ENCODE measurements around the gene AHCTF1.

DNA sequence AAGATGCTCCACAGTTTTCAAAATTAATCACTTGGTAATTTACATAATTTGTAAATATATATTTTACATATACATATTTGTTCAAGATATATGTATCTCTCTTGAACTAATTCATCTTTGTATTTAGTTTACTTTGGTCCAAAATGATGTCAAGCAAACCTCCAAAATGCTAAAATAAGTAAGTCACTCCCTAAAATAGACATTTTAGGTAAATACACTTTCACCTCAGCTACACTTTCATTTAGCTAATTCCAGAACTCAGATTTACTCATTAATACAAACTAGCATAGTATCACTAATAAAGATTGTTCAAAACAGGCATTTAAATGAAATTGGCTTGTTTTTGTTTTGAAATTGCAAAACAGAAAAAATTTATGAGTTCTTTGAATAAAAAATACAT is 40.6 kb downstream of the AHCTF1 start:
- TF ChIP-seq EZH2phosphoT487 (conservative IDR thresholded peaks at IDR 0.05; ENCODE audit: low read length) = no peak
- TF ChIP-seq, protein P1, sequence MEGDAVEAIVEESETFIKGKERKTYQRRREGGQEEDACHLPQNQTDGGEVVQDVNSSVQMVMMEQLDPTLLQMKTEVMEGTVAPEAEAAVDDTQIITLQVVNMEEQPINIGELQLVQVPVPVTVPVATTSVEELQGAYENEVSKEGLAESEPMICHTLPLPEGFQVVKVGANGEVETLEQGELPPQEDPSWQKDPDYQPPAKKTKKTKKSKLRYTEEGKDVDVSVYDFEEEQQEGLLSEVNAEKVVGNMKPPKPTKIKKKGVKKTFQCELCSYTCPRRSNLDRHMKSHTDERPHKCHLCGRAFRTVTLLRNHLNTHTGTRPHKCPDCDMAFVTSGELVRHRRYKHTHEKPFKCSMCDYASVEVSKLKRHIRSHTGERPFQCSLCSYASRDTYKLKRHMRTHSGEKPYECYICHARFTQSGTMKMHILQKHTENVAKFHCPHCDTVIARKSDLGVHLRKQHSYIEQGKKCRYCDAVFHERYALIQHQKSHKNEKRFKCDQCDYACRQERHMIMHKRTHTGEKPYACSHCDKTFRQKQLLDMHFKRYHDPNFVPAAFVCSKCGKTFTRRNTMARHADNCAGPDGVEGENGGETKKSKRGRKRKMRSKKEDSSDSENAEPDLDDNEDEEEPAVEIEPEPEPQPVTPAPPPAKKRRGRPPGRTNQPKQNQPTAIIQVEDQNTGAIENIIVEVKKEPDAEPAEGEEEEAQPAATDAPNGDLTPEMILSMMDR (IDR thresholded peaks at IDR 0.05; ENCODE audit: insufficient read depth, low read length, poor library complexity, severe bottlenecking) = no peak

All from SU-DHL-6 (cell line).